Activated naive CD8-positive, alpha-beta T cell treated with anti-CD3 and anti-CD28 coated beads, Interleukin-2, amount 10 ng/mL, durations not matched to agents 7 days and 5 days (primary cell): Measurements from ENCODE around the gene ERMAP. TPM values are rescaled to one million over a fixed set of nuclear protein-coding genes. Genes with fewer than 3 reads are reported as not detected.
"Not testable (repeated sequence)": the region's sequence is repeated elsewhere in the genome, so short reads cannot be mapped to it uniquely, and the experiment has no call there.

ENCODE experiments used
- ATAC-seq: fragments of 150-1000 bp; cut with Tn5 transposase; one replicate; pipeline ENCODE4 v1.10.0; 2021; ENCODE audit warnings: low read depth, moderate library complexity
- POLR2A ChIA-PET: fragments of 350-600 bp; sonication (Branson Sonifier 250); formaldehyde crosslinking; loops from one replicate; lab custom pipeline; 2021; ENCODE audit warnings: antibody characterized with exemption; lab: Charles Lee
- DNase-seq: peaks from one replicate; pipeline ENCODE4 v3.0.0; 2021
- H3K27ac Mint-ChIP-seq: one replicate; pipeline ENCODE4 v1.8.0; 2022; ENCODE audit warnings: mild to moderate bottlenecking, mixed read lengths
- H3K27me3 Mint-ChIP-seq: one replicate; pipeline ENCODE4 v1.8.0; 2022; ENCODE audit warnings: mild to moderate bottlenecking, moderate library complexity, mixed read lengths
- H3K36me3 Mint-ChIP-seq: one replicate; pipeline ENCODE4 v1.8.0; 2021; ENCODE audit warnings: mild to moderate bottlenecking, mixed read lengths
- H3K4me1 Mint-ChIP-seq: one replicate; pipeline ENCODE4 v1.8.0; 2021; ENCODE audit warnings: mixed read lengths
- H3K4me3 Mint-ChIP-seq: one replicate; pipeline ENCODE4 v1.8.0; 2022; ENCODE audit warnings: mild to moderate bottlenecking, moderate library complexity, mixed read lengths
- H3K9me3 Mint-ChIP-seq: one replicate; pipeline ENCODE4 v1.8.0; 2021; ENCODE audit warnings: mixed read lengths
- total RNA-seq, 2 experiments: library from RNA; stranded (reverse); gene quantifications; one replicate each; pipeline ENCODE4 v1.2.3, GENCODE V29; 2021

Gene ERMAP
- total RNA-seq, 2 experiments from 2014 or later, result 3.9 to 5.0 TPM

DNA sequence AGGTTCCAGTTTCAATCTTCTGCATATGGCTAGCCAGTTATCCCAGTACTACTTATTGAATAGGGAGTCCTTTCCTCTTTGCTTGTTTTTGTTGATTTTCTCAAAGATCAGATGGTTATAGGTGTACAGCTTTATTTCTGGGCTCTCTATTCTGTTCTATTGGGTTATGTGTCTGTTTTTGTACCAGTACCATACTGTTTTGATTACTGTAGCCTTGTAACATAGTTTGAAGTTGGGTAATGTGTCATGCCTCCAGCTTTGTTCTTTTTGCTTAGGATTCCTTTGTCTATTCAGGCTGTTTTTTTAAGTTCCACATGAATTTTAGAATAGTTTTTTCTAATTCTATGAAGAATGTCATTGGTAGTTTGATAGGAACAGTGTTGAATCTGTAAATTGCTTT is 56.2 kb downstream of the ERMAP start:
- H3K36me3 Mint-ChIP-seq, H3K4me3 Mint-ChIP-seq, H3K27ac Mint-ChIP-seq, DNase-seq, POLR2A ChIA-PET, ATAC-seq, H3K4me1 Mint-ChIP-seq: not testable (repeated sequence)
- H3K27me3 Mint-ChIP-seq, result peaks cover 18% of the 10 kb centered on the region
- H3K9me3 Mint-ChIP-seq, result peaks cover 10% of the 10 kb centered on the region

DNA sequence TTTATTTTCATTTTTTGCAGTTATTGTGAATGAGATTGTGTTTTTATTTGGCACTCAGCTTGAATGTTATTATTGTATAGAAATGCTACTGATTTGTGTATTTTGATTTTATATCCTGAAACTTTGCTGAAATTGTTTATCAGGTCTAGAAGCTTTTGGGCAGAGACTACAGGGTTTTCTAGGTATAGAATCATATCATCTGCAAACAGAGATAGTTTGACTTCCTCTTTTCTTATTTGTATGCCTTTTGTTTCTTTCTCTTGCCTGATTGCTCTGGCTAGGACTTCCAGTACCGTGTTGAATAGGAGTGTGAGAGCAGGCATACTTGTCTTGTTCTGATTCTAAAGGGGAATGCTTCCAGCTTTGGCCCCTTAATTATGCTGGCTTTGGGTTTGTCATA is 56.7 kb downstream of the ERMAP start:
- DNase-seq (no peak), ATAC-seq (no peak)
- H3K27ac Mint-ChIP-seq, result no peak overlapping the region
- H3K4me3 Mint-ChIP-seq, result no peak overlapping the region
- peaks cover 10% of the 10 kb centered on the region for H3K9me3 Mint-ChIP-seq
- peaks cover 18% of the 10 kb centered on the region for H3K27me3 Mint-ChIP-seq
- POLR2A ChIA-PET, result no interaction called here
- H3K36me3 Mint-ChIP-seq, result peaks cover 4% of the 10 kb centered on the region
- peaks cover 4% of the 10 kb centered on the region for H3K4me1 Mint-ChIP-seq

DNA sequence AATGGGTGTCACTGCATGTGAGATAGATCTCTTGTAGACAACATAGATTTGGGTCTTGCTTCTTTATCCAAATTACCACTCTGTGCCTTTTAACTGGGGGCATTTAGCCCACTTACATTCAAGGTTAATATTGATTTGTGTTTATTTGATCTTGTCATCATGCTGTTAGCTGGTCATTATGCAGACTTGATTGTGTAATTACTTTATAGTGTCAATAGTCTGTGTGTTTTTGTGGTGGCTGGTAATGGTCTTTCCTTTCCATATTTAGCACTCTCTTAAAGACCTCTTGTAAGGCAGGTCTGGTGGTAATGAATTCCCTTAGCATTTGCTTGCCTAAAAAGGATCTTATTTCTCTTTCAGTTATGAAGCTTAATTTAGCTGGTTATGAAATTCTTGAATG is 59.1 kb downstream of the ERMAP start:
- DNase-seq (no peak), ATAC-seq (no peak)
- H3K4me3 Mint-ChIP-seq, result no peak overlapping the region
- peaks cover 4% of the 10 kb centered on the region for H3K4me1 Mint-ChIP-seq
- peaks cover 24% of the 10 kb centered on the region for H3K27me3 Mint-ChIP-seq
- H3K36me3 Mint-ChIP-seq, result peaks cover 4% of the 10 kb centered on the region
- no peak overlapping the region for H3K27ac Mint-ChIP-seq
- POLR2A ChIA-PET, result no interaction called here
- peaks cover 10% of the 10 kb centered on the region for H3K9me3 Mint-ChIP-seq

DNA sequence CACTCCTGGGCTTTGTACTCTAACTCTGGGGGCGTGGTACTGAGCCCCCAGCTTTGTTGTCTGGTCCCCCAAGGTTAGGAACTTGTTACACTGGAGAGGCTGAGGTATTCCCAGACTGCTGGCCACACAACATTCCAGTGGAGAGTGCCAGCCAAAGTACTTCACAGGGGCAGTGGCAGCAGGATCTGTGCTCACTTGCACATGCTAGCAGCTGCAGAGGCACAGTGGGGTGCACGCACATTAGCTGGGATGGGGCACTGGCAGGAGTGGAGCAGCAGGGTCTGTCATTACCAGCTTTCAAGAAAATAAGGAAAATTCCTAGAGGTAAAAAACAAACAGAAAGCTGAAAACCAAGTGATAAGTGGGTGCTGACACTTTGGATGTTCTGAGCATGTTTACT is 60.5 kb downstream of the ERMAP start:
- POLR2A ChIA-PET, result no interaction called here
- Mint-ChIP-seq H3K27ac (no peak overlapping the region), H3K36me3 (peaks cover 4% of the 10 kb centered on the region), H3K27me3 (peaks cover 23% of the 10 kb centered on the region), H3K9me3 (peaks cover 7% of the 10 kb centered on the region), H3K4me3 (no peak overlapping the region), H3K4me1 (peaks cover 4% of the 10 kb centered on the region)
- no peak for DNase-seq
- no peak for ATAC-seq

DNA sequence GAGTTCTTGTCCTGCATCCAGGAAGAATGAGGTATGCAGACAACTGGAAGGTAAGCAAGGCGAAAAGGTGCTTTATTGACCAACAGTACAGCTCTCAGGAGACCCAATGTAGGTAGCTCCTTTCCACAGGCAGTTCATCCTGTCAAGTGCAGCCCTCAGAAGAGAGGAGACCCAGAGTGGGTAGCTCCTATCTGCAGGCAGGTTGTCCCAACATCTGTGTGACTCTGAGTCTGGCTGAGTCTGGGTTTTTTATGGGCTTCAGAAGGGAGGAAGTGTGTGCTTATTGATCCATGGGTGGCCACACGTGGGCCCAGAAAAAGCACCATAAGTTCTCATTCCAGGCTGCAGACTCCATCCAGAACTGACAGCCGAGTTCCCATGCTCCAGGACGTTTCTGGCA is 63.5 kb downstream of the ERMAP start:
- peaks cover 1% of the 10 kb centered on the region for H3K9me3 Mint-ChIP-seq
- no peak overlapping the region for H3K4me3 Mint-ChIP-seq
- no peak for DNase-seq
- POLR2A ChIA-PET, result no interaction called here
- no peaks in the 10 kb centered on the region for H3K36me3 Mint-ChIP-seq
- peaks cover 36% of the 10 kb centered on the region for H3K27me3 Mint-ChIP-seq
- no peak overlapping the region for H3K27ac Mint-ChIP-seq
- no peaks in the 10 kb centered on the region for H3K4me1 Mint-ChIP-seq
- no peak for ATAC-seq

DNA sequence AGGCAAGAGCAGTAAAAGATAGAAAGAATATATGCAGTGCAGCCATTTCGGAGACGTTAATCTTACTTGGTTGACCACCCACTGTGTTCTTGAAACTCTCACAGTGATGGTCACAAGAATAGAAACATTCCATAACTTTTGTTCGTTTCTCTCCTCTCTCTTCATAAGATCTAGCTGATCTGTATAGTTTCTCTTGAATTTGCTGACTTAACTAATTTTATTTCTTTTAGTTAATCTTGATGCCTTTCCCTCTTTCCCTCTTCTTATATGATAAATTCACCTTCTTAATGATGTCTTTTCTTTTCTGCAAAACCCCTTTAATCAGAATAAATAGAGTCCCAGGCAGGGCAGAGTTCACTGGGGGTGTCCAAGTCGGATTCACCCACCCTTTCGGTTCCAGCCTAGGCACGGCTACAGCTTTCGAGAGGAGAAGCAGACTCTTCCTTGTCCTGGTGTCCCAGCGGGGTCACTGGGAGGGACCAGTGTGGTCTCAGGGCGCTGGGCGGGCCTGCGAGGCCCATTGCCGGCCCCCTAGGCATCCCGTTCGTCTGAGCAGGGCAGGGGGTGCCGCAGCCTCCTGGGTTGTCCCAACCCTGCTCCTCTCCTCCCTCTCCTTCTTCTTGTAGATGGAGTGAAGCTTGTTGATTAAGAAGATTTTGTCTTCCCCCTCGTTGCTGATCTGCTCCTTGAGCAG is 69.3 kb downstream of the ERMAP start:
- H3K9me3 Mint-ChIP-seq, result no peaks in the 10 kb centered on the region
- H3K4me1 Mint-ChIP-seq, result no peaks in the 10 kb centered on the region
- H3K27ac Mint-ChIP-seq, result no peak overlapping the region
- POLR2A ChIA-PET, result no interaction called here
- ATAC-seq (no peak), DNase-seq (no peak)
- no peaks in the 10 kb centered on the region for H3K36me3 Mint-ChIP-seq
- peaks cover 20% of the 10 kb centered on the region for H3K27me3 Mint-ChIP-seq
- H3K4me3 Mint-ChIP-seq, result no peak overlapping the region

DNA sequence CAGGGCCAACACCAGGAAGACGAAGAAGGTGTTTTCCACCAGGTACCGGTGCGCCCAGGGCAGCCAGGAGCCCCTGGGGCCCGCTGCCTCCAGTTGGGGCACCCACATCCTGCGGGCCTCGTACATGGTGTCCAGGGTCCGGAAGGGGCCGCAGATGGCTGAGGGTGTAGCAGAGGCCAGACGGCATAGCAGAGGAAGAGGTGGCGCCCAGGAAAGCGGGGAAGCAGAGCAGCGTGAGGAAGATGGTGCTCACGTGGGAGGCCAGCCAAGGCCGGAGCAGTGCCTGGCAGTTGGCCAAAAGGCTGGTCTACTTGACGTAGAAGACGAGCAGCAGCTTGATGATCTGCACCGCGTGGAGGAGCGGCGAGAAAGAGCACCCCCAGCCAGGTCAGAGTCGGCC is 69.9 kb downstream of the ERMAP start:
- DNase-seq (no peak), ATAC-seq (no peak)
- Mint-ChIP-seq H3K4me3 (no peak overlapping the region), H3K27me3 (peaks cover 20% of the 10 kb centered on the region), H3K36me3 (no peaks in the 10 kb centered on the region), H3K27ac (no peak overlapping the region), H3K4me1 (no peaks in the 10 kb centered on the region), H3K9me3 (no peaks in the 10 kb centered on the region)
- POLR2A ChIA-PET, result no interaction called here

DNA sequence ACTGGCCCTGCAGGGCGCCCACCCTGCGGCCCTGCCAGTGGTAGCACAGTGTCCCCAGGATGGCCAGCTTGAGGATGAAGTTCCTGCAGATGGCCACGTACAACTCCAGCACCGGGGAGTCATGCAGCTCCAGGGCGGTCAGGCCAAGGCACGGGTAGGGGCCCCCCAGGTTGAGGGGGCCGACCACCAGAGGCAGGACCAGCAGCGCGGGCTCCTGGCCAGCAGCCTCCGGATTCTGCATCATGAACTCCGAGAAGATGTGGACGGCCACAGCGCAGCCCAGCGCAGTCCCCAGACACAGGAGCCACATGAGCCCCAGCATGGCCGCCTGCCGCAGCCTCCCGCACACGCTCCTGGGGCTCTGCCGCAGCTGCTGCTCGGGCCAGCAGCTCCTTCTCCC is 70.4 kb downstream of the ERMAP start:
- Mint-ChIP-seq H3K36me3 (no peaks in the 10 kb centered on the region), H3K4me3 (no peak overlapping the region), H3K27ac (no peak overlapping the region), H3K9me3 (no peaks in the 10 kb centered on the region), H3K4me1 (no peaks in the 10 kb centered on the region), H3K27me3 (peaks cover 18% of the 10 kb centered on the region)
- ATAC-seq, result no peak
- no peak for DNase-seq
- POLR2A ChIA-PET, result no interaction called here

DNA sequence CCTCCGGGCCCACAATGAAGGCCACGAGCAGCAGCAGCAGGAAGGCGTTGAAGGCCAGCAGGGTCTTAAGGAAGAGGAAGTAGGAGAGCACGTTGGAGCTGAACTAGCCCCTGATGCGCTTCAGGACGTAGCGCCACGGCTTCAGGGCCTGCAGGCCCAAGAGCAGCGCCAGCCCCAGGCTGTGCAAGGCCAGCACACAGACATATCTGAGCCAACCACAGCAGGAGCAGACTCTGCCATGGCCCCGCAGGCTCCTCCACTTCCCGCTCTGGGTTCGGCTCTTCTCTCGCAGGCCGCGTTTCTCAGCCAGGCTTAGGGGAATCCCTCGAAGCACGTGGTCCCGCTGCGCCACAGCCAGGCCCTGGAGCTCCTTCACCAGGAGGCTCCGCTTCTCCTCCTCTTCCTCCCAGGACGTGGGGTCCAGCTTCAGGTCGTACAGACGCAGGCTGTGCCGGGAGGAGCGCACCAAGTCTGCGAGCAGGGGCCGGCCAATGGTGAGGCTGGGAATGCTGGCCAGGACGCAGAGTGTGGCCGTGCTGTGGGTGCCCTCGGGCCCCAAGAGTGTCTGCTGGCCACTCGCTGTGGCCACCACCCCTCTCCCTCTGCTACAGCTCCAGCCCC is 71.2 kb downstream of the ERMAP start:
- ATAC-seq (no peak), DNase-seq (no peak)
- peaks cover 20% of the 10 kb centered on the region for H3K27me3 Mint-ChIP-seq
- H3K4me3 Mint-ChIP-seq, result no peak overlapping the region
- no peaks in the 10 kb centered on the region for H3K4me1 Mint-ChIP-seq
- H3K9me3 Mint-ChIP-seq, result no peaks in the 10 kb centered on the region
- H3K36me3 Mint-ChIP-seq, result no peaks in the 10 kb centered on the region
- POLR2A ChIA-PET, result no interaction called here
- no peak overlapping the region for H3K27ac Mint-ChIP-seq

DNA sequence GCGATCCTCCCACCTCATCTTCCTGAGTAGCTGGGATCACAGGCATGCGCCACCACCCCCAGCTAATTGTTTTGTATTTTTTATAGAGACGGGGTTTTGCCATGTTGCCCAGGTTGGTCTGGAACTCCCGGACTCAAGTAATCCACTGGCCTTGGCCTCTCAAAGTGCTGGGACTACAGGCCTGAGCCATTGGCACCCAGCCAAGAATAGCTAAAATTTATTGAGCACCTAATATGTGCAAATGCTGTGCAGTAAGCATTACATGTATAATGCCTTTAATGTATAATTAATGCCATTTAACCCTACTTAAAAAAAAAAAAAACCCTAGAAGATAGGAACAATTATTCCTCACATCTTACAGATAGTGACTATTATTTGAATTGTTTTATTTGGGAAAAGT is 72.3 kb downstream of the ERMAP start:
- H3K27me3 Mint-ChIP-seq, result peaks cover 15% of the 10 kb centered on the region
- no peaks in the 10 kb centered on the region for H3K4me1 Mint-ChIP-seq
- no peaks in the 10 kb centered on the region for H3K9me3 Mint-ChIP-seq
- H3K4me3 Mint-ChIP-seq, result no peak overlapping the region
- DNase-seq (no peak), ATAC-seq (no peak)
- no peak overlapping the region for H3K27ac Mint-ChIP-seq
- POLR2A ChIA-PET, result no interaction called here
- no peaks in the 10 kb centered on the region for H3K36me3 Mint-ChIP-seq

DNA sequence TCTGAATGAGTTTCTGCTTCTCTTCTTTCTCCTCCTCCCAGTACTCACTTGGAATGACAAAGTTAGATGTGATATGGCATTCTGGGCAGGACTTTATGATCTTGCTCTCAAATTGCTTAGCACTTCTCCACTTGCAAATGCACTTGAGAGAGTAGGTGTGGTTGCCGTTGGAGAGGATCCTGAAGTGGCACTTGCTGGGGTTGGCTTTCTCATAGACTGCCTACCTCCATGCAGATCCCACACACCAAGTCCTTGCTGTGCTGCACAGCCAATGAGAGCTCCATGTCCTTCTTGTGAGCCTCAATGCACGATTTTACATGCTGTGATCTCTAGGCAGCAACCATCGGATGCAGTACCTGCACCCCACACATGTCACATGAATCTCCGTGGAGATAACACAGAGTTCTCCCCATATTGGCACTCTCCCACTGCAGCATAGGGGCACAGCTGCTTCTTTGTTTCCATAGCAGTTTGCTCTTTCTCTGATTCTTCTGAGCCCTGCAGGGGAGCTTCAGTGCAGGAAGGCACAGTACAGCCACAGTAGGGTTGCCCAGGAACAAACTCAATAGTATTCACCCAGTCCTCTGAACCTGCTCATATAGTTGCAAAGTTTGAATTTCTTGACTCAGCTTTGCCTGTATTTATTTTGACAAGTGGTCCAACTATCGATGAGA is 74.7 kb downstream of the ERMAP start:
- POLR2A ChIA-PET, result no interaction called here
- Mint-ChIP-seq H3K4me1 (no peaks in the 10 kb centered on the region), H3K4me3 (no peak overlapping the region), H3K36me3 (no peaks in the 10 kb centered on the region), H3K9me3 (peaks cover 2% of the 10 kb centered on the region), H3K27me3 (peaks cover 21% of the 10 kb centered on the region), H3K27ac (no peak overlapping the region)
- DNase-seq, result no peak
- no peak for ATAC-seq
